ENCODE data around the gene ZDHHC1. TPM values are rescaled to one million over a fixed set of nuclear protein-coding genes. Genes with fewer than 3 reads are reported as not detected.

Gene ZDHHC1
- total RNA-seq, 1 donor from 2014 or later: 18.9 TPM

DNA sequence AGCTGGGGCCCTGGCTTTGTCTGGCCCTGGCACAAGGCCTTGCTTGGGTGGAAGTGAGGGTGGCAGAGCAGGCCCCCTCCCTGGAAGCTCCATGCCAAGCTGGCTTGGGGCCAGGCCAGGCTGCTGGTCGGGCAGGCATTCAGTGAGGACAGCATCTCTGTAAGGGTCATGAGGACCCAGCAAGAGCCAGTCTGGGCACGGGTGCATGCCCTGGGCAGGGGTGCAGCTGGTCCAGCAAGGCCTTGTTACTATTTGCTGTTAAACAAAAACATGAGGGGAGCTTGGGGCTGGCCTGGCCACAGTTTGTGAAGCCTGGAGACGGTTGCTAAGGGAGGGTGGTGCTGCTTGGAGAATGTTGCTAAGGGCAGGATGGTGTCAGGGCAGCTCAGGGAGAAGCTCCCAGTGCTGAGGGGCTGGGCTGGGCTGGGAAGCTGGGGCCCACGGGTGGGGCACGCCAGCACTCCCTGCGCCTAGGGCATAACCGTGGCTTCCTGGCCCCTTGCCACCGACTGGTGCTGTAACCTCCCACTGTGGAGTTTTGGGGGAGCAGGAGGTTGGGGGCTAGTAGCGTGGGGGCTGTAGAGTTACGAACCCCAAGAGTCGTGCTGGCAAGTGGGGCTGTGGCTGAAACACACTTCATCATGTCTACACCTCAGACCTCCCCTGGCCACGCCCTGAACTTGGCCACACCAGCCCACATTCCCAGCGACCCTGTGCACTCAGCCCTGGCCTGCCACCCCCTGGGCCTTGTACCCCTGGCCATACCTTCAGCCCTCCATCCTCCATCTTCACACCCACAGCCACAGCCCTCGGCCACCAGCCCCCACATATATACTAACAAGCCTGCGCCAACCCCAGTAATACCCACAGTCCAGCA is 24.6 kb downstream of the ZDHHC1 start:
- TF ChIP-seq, protein P1, sequence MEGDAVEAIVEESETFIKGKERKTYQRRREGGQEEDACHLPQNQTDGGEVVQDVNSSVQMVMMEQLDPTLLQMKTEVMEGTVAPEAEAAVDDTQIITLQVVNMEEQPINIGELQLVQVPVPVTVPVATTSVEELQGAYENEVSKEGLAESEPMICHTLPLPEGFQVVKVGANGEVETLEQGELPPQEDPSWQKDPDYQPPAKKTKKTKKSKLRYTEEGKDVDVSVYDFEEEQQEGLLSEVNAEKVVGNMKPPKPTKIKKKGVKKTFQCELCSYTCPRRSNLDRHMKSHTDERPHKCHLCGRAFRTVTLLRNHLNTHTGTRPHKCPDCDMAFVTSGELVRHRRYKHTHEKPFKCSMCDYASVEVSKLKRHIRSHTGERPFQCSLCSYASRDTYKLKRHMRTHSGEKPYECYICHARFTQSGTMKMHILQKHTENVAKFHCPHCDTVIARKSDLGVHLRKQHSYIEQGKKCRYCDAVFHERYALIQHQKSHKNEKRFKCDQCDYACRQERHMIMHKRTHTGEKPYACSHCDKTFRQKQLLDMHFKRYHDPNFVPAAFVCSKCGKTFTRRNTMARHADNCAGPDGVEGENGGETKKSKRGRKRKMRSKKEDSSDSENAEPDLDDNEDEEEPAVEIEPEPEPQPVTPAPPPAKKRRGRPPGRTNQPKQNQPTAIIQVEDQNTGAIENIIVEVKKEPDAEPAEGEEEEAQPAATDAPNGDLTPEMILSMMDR (IDR thresholded peaks at IDR 0.05): no peak
- H3K27ac ChIP-seq: peak overlapping the region; percentile 76
- no peak for ATAC-seq
- H3K4me3 ChIP-seq: peak overlapping the region; percentile 58
- peaks cover 67% of the 10 kb centered on the region for H3K4me1 ChIP-seq
- H3K9me3 ChIP-seq: no peaks in the 10 kb centered on the region
- no peaks in the 10 kb centered on the region for H3K36me3 ChIP-seq
- intact Hi-C loops (cut with DNase I): no loop called here
- DNase-seq: peak; percentile 57
- peaks cover 7% of the 10 kb centered on the region for H3K27me3 ChIP-seq (ENCODE audit: low read depth)

DNA sequence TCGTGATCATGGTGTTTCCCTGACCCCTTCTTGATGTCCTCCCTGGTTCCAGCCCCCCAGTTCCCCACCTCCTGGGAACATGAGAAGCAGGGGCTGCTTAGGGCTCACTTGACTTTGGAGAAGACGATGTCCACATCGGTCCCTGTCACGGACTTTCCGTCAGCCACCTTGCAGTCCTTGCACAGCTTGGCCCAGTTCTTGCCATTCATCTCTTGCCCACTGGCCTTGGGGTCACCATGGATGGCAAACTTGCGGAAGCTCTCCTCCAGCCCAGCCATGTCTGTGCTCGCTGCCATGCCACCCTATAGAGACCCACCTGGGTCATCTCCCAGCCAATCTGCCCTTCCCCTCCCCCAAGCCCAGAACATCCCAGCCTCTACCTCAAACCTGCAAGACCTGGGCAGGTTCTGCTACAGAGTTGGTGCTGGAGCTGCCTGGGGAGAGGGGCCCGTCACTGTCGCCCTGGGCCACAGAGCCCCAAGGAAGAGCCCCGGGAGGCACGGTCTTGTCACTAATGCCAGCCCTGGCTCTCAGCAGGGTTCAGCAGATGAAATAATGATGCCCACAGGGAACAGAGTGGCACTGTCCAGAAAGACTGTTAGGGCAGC is 25.4 kb downstream of the ZDHHC1 start:
- no peaks in the 10 kb centered on the region for H3K9me3 ChIP-seq
- TF ChIP-seq, protein P1 (IDR thresholded peaks at IDR 0.05): no peak
- H3K4me1 ChIP-seq: peaks cover 60% of the 10 kb centered on the region
- ATAC-seq (no peak), DNase-seq (no peak)
- intact Hi-C loops (cut with DNase I): no loop called here
- no peak overlapping the region for H3K4me3 ChIP-seq
- peak overlapping the region; percentile 18 for H3K27ac ChIP-seq
- peaks cover 7% of the 10 kb centered on the region for H3K27me3 ChIP-seq (ENCODE audit: low read depth)
- H3K36me3 ChIP-seq: no peaks in the 10 kb centered on the region

DNA sequence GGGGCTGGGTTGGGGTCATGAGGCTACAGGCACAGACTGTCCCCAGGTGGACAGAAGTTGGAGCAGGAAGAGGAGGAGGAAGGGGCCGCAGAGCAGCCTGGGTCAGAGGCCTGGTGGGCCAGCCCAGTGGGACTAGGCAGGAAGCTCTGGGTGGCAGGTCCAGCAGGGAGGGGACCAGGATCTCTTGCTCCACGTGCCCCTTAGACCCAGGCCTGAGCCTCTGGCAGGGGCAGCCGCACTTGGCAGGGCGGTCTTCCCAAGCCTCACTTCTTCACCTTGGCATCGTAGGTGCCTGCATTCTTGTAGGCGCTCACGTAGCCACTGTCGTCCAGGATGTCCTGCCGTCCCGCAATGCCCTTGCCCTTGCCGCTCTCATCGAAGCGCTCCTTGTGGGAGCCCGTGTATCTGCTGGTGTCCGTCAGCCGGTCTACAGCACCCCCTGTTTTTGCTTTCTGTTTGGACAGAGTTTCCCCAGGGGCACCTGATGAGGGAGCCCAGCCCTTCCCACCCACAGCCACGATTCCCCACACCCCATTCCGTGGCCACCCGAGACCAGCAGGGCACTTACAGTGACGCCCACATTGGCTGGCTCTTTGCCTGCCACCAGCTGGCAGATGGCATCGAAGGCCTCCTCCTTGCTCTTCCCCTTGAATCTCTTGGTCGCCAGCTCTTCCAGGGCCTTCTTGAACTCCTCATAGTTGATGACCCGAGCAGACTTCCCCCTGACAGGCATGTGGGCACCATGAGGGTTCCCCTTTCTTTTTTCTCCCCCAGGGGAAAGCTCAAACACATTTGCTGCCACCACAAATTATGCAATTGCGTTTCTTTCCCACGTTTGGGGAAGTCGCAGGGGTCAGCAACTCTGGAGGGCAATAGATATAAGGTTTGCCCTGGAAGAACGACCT is 26.1 kb downstream of the ZDHHC1 start:
- intact Hi-C loops (cut with DNase I): no loop called here
- Histone ChIP-seq H3K4me3 (no peak overlapping the region), H3K36me3 (peaks cover under 1% of the 10 kb centered on the region), H3K27me3 (ENCODE audit: low read depth) (peaks cover 7% of the 10 kb centered on the region), H3K4me1 (peaks cover 52% of the 10 kb centered on the region), H3K27ac (no peak overlapping the region), H3K9me3 (no peaks in the 10 kb centered on the region)
- DNase-seq: peak; percentile 73
- TF ChIP-seq, protein P1 (IDR thresholded peaks at IDR 0.05): no peak
- ATAC-seq: peak; percentile 20 to 45

DNA sequence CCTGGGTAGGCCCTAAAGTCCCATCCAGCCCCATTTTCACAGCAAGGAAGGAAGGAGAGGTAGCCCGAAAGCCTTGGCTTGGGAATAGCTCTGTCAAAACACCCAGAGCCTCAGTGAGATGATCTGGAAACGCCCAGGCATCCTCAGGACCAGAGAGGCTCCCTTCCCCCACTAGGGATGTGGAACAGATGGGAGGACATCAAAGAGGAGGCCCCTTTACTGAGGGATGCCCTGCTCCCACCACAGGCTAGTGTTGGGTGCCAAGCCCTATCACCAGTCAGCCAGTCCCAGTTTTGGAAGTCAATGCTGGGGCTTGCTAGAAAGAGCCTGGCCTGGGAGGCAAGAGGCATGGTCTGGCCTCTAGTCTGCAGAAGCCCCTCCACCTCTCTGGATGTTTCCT is 27.7 kb downstream of the ZDHHC1 start:
- Histone ChIP-seq H3K4me3 (no peak overlapping the region), H3K36me3 (peaks cover 4% of the 10 kb centered on the region), H3K9me3 (no peaks in the 10 kb centered on the region), H3K27ac (no peak overlapping the region), H3K27me3 (ENCODE audit: low read depth) (peaks cover 7% of the 10 kb centered on the region), H3K4me1 (peaks cover 42% of the 10 kb centered on the region)
- intact Hi-C loops (cut with DNase I): no loop called here
- DNase-seq: no peak
- TF ChIP-seq, protein P1 (IDR thresholded peaks at IDR 0.05): no peak
- no peak for ATAC-seq

DNA sequence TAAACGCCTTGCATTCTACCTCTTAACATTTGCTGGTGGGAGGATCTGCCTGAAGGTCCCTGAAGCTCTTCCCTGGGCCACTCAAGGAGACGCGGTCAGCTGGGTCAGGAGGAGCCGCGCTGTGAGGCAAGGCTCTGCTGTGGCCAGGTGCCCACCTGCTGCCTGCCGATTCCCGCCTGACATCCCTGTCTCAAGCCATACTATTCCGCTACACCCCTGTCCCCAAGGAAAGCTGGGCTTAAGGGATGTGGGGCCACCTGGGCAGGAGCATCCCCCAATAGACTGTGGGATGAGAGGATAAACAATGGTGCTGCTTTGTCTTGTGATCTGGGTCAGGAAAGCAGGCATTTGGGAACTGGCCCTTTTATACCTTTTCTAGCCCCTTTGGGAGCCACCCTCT is 28.1 kb downstream of the ZDHHC1 start:
- intact Hi-C loops (cut with DNase I): no loop called here
- peaks cover 4% of the 10 kb centered on the region for H3K36me3 ChIP-seq
- no peak overlapping the region for H3K4me3 ChIP-seq
- DNase-seq: no peak
- peaks cover 7% of the 10 kb centered on the region for H3K27me3 ChIP-seq (ENCODE audit: low read depth)
- H3K27ac ChIP-seq: no peak overlapping the region
- no peak for ATAC-seq
- peaks cover 39% of the 10 kb centered on the region for H3K4me1 ChIP-seq
- no peaks in the 10 kb centered on the region for H3K9me3 ChIP-seq
- TF ChIP-seq, protein P1 (IDR thresholded peaks at IDR 0.05): no peak
